ENCODE data around the gene ZNF488.

- TF ChIP-seq EZH2 (IDR thresholded peaks at IDR 0.05; ENCODE audit: low read length, missing control alignments) (no peak), CTCF (conservative IDR thresholded peaks at IDR 0.05 in 1 of 2, IDR thresholded peaks at IDR 0.05 in 1 of 2; ENCODE audit: low read depth in 1 of 2, low read length in 2 of 2) (no peak)
Observed at GRCh38 chr10:47418966-47419365, 34.9 kb upstream of the ZNF488 start.
